HG03060 (cell line): ENCODE data around the gene RHOXF2B.

Source experiments
- ATAC-seq: cut with Tn5 transposase; IDR thresholded peaks from one replicate; pipeline ENCODE4 v1.9.1; 2021; ENCODE audit warnings: low read depth, moderate number of reproducible peaks; ENCODE audit not compliant: unreplicated experiment

Gene RHOXF2B

GRCh38 chrX:120022763-120023162 is 54.7 kb downstream of the RHOXF2B start:
- no peak for ATAC-seq
